HG03095 (cell line): ENCODE data around the gene TMEM174.
A peak's percentile ranks its signal among the peaks of the same experiment; 100 is the strongest.

Experiments used
- ATAC-seq: cut with Tn5 transposase; IDR thresholded peaks from one replicate; pipeline ENCODE4 v1.9.1; 2021; ENCODE audit warnings: moderate library complexity; ENCODE audit not compliant: unreplicated experiment

Gene TMEM174

DNA sequence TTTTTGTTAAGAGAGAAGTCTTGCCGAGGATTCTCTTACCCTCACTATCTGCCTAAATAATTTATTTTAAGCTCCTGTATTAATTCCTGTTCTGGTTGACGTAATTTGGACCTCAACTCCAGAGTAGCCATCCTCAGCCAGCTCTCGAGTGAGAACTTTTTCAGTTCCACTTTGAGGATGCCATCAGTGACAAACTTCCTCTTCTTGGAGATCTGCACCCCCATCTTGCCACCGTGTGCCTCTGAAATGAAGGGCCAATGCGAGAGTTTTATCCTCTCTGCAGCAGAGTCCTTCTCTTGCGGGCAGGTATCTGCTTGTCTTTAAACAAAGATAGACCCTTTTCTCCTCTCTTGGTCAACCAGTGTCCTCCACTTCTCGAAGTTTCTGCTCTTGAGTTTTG is 19.5 kb upstream of the TMEM174 start:
- ATAC-seq: no peak

DNA sequence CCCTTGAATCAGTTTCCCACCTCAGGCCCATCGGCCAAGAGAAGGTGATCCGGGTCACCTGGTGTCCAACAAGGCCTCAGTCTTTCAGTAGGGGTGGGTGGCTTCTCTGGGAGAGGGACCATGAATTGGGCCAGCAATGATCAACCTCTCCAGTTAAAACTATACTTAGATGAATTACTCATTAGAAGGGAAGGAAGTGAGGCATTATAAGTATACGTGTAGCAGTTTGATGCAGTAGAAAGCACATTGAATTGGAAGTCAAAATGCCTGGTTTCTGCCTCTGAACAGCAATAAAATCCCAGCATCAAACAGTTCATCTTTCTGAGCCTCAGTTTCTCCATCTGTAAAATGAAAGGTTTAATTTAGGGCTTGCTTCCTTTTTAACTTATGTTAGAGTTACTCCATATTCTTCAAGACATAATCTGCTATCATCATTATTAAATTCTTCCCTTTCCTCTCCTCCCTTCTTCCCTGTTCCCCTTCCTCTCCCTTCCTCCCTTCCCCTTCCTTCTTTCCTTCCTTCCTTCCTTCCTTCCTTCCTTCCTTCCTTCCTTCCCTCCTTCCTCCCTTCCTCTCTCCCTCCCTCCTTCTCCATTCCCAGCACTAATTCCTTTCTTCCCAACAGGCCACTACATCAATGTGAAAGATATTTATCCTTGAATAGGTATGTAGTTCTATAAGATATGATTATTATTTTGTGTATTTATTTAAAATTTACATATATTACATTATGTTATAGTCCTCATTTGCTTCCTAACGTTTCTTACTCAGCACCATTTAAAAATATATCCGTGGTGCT is 18.6 kb upstream of the TMEM174 start:
- no peak for ATAC-seq

DNA sequence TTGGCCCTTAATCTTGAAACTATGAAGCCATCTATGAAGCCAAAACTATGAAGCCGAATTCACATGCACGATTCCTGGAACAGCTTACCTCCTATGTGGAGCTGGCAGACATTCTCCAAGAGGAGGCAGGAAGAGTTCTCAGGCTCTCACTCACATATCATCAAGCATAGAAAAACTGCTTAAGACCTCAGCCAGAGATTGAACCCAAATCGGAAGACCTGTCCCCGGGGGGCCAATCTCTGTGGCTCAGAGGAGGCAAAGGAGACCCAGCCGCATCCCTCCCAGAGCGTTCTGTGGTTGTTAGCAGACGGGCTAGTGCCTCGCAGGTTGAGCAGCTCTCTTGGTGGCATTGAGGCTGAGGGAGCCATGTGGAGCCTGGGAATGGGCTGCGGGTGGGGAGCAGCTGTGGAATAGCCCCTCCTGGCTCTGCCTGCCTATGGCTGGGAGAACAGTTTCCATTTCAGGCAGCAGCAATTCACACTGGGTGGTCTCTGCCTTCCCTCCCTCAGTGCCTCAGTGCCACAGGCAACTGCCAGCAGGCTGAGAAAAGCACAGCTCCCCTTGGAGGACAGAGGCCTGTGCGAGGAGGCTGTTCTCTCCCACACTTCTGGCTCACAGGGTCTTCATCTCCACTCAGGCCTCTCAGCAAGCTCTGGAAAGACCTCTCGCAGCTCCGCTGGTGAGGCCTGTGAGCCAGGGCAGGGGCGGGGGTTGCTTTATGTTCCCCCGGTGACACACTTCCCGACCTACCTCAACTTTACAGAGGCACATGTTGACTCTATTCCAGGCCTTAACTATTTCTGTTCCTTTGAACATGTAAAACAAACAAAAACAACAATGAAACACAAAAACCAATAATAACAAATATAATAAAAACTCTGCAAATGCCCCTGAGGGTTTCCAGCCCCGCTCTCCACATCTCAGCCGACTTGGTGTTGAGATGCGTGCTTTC is 17.4 kb upstream of the TMEM174 start:
- no peak for ATAC-seq

DNA sequence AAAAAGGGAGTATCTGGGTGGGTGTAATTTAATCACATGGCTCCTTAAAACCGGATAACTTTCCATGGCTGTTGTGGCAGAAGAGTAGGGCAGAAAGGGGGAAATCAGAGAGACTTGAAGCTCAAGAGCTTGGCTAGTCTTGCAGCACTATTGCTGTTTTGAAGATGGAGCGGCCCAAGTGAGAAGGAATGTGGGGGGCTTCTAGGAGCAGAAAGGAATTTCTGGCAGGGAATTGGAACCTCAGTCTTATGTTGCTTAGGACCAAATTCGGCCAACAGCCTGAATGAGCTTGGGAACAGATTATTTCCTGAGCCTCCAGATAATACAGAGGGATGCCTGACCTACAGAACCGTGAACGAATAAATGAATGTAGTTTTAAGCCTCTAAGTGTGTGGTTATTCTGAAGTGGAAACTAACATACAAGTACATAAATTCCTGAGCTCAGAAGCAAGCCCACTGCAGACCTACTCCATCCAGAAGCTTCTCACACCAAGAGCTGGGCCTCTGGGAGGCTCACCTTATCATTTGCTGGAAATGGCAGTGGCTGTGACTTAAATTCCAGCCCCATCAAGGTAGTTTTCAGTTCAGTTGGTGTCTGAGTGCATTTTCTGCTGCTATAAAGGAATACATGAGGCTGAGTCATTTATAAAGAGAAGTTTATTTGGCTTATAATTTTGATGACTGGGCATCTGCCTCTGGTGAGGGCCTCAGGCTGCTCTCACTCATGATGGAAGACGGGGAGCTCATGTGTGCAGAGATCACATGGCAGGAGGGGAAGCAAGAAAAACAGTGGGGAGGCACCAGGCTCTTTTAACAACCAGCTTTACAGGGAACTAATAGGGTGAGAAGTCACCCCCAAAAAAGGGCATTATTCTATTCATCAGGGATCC is 15.3 kb upstream of the TMEM174 start:
- ATAC-seq: no peak

DNA sequence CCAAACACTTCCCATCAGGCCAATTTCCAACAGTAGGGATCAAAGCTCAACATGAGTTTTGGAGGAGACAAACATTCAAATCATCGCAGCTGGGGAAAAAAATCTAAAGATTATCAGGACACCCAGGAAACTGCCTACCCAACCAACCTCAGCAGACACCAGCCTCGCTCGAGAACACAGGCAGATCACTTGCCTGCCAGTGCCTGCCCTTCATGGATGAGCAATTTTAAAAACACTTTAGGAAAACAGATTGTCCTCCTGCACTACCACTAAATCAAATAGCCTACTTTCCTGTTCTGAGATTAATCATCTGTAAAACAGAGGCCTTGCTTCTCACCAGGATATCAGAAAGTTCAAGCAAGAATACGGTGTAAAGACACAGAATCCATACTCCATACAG is 14.7 kb upstream of the TMEM174 start:
- no peak for ATAC-seq

DNA sequence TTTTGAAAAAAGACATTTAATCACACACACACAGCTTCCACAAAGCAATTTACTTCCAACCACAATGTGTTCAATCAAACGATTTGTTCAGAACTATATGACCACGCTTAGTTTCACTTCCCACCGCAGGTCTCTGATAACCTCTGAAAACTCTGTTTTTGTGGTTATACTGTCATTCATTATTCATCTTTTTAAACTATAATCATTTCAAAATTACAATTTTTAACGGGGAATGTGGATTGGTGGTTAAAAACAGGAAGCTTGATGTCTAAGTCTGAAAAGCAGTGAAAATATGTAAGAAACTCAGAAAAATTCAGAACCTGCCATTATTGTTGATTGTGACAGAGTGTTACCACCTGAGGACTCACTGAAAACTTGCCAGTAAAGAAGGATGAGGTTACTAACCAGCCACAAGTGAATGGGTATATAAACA is 12.7 kb upstream of the TMEM174 start:
- peak; percentile 62 for ATAC-seq

DNA sequence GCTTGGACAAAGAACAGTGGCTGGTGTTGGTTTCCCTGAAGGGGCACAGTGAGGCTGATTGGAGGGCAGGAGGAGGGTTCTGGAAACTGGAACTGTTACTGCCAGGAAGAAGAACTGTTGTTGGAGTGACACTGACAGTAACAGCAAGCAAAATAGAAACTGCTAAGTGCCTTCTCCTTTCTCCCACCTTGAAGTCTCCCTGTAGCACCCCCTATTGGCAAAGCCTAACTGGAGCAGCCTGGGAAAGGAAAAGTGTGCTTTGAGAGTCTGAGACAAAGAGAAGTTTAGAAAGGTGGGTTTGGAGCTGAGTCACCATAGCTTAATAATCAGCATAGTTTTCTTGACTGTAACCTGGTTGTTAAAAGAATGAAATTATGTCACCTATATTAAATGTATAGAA is 2.5 kb upstream of the TMEM174 start:
- ATAC-seq: no peak

DNA sequence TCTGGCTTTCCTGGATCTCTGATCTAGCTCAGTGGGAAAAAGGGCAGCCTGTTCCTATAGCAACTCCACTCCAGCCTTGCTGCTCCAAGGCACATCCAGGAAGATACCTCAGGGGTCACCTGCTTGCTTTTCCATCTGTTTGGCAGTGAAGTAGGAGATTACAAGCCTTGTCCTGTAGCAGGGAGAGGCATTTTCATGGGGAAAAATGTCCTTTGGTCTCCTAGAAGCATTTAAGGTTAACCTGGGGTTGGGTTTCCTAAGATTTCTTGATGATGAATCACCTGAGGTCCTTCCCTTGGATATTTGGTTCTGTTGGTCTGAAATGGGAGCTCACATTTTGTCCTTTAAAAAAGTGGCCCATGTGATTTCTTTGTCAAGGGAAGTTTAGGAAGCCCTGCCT is 1.5 kb upstream of the TMEM174 start:
- ATAC-seq: no peak

DNA sequence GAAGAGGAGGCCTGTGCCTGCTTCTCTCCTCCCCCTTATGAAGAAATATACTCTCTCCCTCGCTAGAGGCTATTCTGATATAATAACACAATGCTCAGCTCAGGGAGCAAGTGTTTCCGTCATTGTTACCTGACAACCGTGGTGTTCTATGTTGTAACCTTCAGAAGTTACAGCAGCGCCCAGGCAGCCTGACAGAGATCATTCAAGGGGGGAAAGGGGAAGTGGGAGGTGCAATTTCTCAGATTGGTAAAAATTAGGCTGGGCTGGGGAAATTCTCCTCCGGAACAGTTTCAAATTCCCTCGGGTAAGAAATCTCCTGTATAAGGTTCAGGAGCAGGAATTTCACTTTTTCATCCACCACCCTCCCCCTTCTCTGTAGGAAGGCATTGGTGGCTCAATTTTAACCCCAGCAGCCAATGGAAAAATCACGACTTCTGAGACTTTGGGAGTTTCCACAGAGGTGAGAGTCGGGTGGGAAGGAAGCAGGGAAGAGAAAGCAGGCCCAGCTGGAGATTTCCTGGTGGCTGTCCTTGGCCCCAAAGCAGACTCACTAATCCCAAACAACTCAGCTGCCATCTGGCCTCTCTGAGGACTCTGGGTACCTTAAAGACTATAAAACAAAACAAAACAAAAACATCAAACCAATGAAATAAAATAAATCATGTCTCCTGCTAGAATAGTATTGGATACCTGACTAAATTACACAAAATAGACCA is 1.3 kb downstream of the TMEM174 start:
- ATAC-seq: no peak

DNA sequence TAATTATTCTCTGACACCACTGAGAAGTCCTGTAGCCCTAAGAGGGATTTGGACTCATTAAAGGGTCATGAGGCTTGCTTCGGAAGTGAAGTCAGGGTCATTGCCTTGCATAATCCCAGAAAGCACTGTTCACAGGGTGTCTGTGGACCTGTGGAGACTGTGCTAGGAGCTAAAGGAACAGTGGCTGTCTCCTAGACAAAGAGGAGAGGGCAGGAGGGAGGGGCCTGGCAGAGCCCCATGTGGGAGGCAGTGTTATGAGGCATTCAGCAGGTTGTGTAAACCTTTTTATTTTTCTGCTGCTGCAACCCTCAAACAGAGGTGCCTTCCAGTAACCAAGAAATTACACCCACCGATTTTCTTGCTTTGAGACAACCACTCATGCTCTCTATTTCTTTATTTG is 3.3 kb downstream of the TMEM174 start:
- ATAC-seq: no peak

DNA sequence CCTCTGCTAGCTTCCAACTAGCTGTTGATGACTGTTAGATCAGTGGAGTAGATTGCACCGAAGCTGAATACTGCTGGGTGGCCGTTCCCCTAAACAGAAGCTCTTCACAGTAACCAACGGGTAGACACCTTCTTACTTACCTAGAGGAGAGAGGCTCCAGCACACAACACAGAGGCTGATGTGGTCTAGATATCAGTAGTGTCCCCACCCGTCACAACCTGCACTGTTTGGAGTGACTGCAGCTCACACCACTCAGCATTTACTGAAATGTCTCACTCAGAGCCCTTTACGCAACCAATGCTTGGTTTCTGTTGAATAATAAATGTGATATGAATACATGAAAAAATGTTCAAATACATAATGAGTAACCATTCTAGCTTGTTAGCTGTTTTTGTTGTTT is 5.3 kb downstream of the TMEM174 start:
- no peak for ATAC-seq

DNA sequence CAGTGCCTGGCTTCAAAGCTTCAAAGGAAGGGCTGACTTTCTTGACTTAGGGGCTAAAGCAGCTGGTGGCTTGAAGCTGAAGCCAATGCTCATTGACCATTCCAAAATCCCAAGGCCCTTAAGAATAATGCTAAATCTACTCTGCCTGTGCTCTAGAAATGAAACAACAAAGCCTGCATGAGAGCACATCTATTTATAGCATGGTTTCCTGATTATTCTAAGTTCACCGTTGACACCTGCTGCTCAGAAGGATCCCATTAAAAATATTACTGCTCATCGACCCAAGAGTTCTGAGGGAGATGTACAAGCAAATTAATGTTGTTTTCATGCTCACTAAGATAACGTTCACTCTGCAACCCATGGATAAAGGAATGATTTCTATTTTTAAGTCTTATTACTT is 6.7 kb downstream of the TMEM174 start:
- ATAC-seq: no peak

DNA sequence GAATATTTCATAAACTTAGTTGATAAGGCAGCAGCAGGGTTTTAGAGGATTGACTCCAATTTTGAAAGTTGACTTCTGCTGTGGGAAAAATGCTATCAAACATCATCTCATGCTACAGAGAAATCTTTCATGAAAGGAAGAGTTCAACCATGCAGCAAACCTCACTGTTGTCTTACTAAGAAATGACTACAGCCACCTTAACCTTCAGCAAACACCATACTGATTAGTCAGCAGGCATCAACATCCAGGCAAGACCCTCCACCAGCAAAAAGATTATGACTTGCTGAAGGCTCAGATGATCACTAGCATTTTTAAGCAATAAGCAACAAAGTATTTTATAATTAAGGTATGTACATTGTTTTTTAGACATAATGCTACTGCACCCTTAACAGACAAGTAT is 7.6 kb downstream of the TMEM174 start:
- no peak for ATAC-seq

DNA sequence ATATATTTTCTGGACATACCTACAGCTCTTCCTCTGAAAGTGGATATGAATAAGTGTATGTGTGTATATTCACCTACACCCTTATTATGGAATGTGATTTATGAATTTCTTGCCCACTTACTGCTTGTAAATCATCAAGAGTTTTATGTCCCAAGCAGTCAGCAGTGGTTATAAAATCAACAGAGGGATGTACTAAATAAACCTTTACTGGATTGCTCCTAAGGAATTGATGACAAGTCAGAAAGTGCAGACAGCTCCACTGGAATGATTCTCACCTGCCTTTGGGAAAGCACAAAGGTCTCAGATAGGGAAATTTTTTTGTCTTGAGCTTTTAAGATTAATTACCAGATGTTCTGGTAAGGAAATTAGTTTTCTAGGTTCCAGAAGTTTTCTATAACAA is 9.3 kb downstream of the TMEM174 start:
- ATAC-seq: no peak

DNA sequence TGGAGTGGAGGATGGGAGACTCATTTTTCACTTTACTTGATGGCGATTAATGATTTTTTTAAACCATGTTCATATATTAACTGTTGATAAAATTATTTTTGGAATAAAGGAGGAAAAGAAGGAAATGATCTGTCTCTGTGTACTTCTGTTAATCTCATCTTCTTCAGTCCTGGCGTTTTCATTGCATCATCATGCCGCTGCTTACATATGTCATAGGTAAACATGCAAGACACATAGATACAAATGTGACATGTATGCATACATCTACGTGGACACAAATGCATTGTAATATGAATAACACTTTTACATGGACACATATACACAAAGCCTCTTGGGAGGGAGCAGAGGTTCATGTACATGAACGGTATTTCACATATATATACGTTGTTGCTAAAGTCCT is 10.0 kb downstream of the TMEM174 start:
- no peak for ATAC-seq

DNA sequence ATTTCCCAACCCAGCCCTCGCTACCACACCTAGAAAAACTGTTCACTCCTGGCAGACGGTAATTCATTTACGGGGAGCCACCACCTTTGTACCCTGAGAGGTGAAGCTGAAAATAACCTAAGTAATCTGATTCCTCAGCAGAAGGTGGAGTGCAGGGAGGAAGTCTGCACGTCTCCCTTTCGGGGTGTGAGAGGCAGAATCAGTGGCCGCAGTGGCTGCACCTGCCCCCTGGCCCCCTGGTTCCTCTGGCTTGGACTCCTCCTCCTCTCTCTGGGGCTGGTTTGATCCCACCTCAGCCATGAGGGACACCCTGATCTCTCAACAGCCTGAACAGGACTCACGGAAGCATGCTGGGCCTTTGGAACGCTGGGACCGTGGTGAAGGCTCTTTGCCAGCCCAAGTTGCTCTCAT is 10.5 kb downstream of the TMEM174 start:
- ATAC-seq: no peak

DNA sequence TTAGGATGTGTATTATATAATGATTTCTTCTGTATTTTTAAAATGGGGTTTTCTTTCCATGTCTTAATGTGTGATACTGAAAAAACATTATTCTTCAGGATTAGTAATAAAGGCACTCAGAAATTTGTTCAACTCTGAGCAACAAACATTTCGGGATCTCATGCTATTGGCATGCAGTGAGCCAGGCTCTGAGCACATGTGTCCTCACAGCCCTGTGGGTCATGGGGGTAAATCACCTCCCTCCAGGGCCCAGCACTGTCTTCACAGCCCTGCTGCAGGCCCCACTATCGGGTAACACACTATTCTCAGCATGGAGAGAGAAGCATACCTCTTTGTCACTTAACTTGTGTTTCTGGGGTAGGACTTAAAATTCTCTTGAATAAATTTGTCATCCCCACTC is 14.0 kb downstream of the TMEM174 start:
- ATAC-seq: no peak

DNA sequence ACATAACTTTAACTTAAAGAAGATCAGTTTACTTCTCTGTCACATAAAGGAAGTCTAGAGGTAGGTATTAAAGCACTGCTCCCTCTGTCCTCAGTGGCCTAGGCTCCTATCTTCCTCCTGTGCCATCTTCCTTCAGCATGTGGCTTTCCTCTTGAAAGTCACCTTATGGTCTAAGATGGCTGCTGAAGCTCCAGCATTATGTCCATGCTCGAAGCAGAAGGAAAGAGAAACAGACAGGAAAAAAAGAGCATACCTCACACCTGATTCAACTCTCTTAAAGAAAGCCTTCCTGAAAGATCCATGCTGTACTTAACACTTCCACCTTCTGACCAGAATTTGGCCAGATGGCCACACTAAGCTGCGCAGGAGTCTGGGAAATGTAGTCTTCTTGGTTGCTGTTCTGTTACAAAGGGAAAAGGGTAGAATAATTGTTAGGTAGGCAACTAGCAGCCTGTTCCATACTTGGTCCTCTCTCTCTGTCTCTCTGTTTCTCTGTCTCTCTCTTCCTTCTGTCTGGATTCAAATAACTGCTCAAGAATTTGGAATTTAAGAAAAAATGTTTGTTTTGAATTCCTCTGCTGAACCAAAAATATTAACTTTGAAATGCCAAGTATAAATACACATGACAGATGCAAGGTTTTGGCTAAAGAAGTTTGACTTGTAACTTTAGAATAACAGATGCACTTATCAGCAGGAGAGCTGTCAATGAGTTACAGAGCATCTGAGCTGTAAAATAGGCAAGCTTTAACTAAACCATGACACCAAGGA is 16.0 kb downstream of the TMEM174 start:
- no peak for ATAC-seq

DNA sequence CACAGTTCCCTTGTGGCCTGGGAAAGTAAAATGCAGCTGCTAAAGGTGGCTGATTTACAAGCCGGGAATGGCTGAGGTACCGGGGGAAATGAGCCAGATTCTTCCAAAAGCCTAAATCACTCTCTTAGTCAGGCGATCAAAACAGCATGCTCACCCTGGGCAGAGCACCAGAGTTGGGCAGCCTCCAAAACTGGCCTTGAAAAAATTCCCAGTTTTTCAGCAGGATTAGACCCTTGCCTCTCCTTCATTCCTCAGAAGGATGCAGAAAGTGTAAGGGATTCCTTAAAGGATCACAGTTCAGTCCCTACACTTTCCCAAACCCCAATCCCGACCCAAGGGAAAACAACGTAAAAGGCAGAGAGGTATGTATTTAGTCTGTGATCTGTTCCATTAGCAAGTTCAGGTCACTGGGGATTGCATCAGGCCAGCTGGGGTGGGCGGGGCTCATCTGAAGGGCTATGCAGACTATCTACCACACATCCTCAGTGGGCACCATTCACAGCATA is 16.9 kb downstream of the TMEM174 start:
- ATAC-seq: no peak
